Measurements from ENCODE around the gene ATP5MC3. TPM values are rescaled to one million over a fixed set of nuclear protein-coding genes. Genes with fewer than 3 reads are reported as not detected.

Gene ATP5MC3
- total and polyA plus RNA-seq, 2 experiments from 2014 or later, result 286 to 563 TPM

DNA sequence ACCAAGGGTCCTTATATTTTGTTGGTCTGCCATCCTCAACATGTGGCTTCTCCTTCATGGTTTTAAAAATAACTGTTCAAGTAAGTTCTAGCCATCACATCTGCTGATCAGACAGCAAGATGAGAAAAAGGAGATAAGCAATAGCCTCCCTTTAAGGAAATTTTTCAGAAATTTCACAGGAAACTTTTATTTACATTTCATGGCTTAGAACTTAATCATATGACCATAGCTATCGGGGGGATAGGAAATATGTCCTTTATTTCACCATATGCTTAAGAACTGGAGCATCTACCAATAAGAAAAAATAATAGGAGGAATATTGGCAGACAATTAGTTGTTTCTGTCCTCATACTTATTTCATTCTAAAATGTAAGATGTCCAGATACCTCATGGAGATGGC, 29.7 kb downstream of the ATP5MC3 start:
- no peak overlapping the region for H3K4me3 ChIP-seq
- no peaks in the 10 kb centered on the region for H3K36me3 ChIP-seq (replicated peaks; ENCODE audit: insufficient read depth, low read depth)
- H3K4me1 ChIP-seq (ENCODE audit: insufficient read depth), result peaks cover 4% of the 10 kb centered on the region
- no peaks in the 10 kb centered on the region for H3K27me3 ChIP-seq
- H3K79me2 ChIP-seq, result peaks cover 100% of the 10 kb centered on the region
- no peak for DNase-seq (ENCODE audit: low spot score)
- TF ChIP-seq, protein P1, sequence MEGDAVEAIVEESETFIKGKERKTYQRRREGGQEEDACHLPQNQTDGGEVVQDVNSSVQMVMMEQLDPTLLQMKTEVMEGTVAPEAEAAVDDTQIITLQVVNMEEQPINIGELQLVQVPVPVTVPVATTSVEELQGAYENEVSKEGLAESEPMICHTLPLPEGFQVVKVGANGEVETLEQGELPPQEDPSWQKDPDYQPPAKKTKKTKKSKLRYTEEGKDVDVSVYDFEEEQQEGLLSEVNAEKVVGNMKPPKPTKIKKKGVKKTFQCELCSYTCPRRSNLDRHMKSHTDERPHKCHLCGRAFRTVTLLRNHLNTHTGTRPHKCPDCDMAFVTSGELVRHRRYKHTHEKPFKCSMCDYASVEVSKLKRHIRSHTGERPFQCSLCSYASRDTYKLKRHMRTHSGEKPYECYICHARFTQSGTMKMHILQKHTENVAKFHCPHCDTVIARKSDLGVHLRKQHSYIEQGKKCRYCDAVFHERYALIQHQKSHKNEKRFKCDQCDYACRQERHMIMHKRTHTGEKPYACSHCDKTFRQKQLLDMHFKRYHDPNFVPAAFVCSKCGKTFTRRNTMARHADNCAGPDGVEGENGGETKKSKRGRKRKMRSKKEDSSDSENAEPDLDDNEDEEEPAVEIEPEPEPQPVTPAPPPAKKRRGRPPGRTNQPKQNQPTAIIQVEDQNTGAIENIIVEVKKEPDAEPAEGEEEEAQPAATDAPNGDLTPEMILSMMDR (IDR thresholded peaks at IDR 0.05; ENCODE audit: poor library complexity), result no peak
- TF ChIP-seq EZH2 (IDR thresholded peaks at IDR 0.05; ENCODE audit: borderline replicate concordance) (no peak), EZH2phosphoT487 (IDR thresholded peaks at IDR 0.05; ENCODE audit: low read depth, severe bottlenecking, unreplicated experiment) (no peak)
- H3K4me2 ChIP-seq, result no peak overlapping the region
- H4K20me1 ChIP-seq (ENCODE audit: insufficient read depth, poor library complexity, severe bottlenecking), result peaks cover 56% of the 10 kb centered on the region
- H2AFZ ChIP-seq, result no peak overlapping the region
- no peak overlapping the region for H3K27ac ChIP-seq
- no peaks in the 10 kb centered on the region for H3K9me3 ChIP-seq (ENCODE audit: low read depth)
- H3K9me2 ChIP-seq (replicated peaks; ENCODE audit: insufficient read depth), result no peaks in the 10 kb centered on the region
- WGBS (ENCODE audit: low lambda C conversion rate, missing lambda C conversion rate), result 52% methylated on average over 1 of the region's 1 CpG

DNA sequence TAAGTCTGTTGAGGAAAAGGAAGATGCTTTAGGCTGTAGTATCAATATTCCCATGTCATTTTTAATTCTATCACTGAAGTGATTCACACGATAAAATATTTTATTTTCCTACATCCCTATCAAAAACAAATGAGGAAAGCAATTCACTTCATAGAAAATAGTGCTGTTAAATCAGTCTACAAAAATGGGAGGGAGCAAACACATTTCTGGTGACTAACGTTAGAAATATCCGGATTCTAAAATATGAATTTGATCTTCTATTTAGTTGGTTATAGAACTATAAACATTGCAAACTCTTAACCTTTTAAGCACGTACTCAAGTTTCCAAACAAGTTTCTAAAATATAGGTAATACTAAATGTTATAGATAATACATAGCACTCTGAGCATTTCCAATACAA, 34.3 kb downstream of the ATP5MC3 start:
- TF ChIP-seq EZH2phosphoT487 (IDR thresholded peaks at IDR 0.05; ENCODE audit: low read depth, severe bottlenecking, unreplicated experiment), result no peak
- TF ChIP-seq EZH2 (IDR thresholded peaks at IDR 0.05; ENCODE audit: borderline replicate concordance), result no peak
- TF ChIP-seq, protein P1 (IDR thresholded peaks at IDR 0.05; ENCODE audit: poor library complexity), result no peak
- no peak overlapping the region for H3K27ac ChIP-seq
- DNase-seq (ENCODE audit: low spot score), result no peak
- H3K4me3 ChIP-seq, result no peak overlapping the region
- no peaks in the 10 kb centered on the region for H3K36me3 ChIP-seq (replicated peaks; ENCODE audit: insufficient read depth, low read depth)
- peaks cover 98% of the 10 kb centered on the region for H3K79me2 ChIP-seq
- H3K9me3 ChIP-seq (ENCODE audit: low read depth), result no peaks in the 10 kb centered on the region
- no peaks in the 10 kb centered on the region for H3K9me2 ChIP-seq (replicated peaks; ENCODE audit: insufficient read depth)
- H3K4me2 ChIP-seq, result no peak overlapping the region
- H2AFZ ChIP-seq, result no peak overlapping the region
- WGBS (ENCODE audit: low lambda C conversion rate, missing lambda C conversion rate), result 85% methylated on average over 4 of the region's 4 CpGs
- H3K27me3 ChIP-seq, result no peaks in the 10 kb centered on the region
- peaks cover 42% of the 10 kb centered on the region for H4K20me1 ChIP-seq (ENCODE audit: insufficient read depth, poor library complexity, severe bottlenecking)
- H3K4me1 ChIP-seq (ENCODE audit: insufficient read depth), result no peaks in the 10 kb centered on the region

DNA sequence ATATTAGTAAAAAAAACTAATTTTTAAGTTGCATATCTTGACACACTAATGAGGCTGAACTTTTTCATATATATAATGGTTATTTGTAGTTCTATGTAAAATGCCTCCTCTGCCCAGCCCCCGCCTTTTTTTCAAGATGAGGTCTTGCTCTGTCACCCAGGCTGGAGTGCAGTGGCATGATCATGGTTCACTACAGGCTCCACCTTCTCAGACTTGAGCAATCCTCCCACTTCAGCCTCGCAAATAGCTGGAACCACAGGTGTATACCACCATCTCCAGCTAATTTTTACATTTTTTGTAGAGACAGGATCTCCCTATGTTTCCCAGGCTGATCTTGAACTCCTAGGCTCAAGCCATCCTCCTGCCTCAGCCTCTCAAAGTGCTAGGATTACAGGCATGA, 37.8 kb downstream of the ATP5MC3 start:
- no peak overlapping the region for H2AFZ ChIP-seq
- no peaks in the 10 kb centered on the region for H3K9me3 ChIP-seq (ENCODE audit: low read depth)
- TF ChIP-seq EZH2 (IDR thresholded peaks at IDR 0.05; ENCODE audit: borderline replicate concordance), result no peak
- peaks cover 3% of the 10 kb centered on the region for H3K36me3 ChIP-seq (replicated peaks; ENCODE audit: insufficient read depth, low read depth)
- H3K27ac ChIP-seq, result no peak overlapping the region
- H3K4me1 ChIP-seq (ENCODE audit: insufficient read depth), result no peaks in the 10 kb centered on the region
- H3K9me2 ChIP-seq (replicated peaks; ENCODE audit: insufficient read depth), result no peaks in the 10 kb centered on the region
- DNase-seq (ENCODE audit: low spot score), result no peak
- no peak overlapping the region for H3K4me2 ChIP-seq
- 92% methylated on average over 2 of the region's 2 CpGs for WGBS (ENCODE audit: low lambda C conversion rate, missing lambda C conversion rate)
- no peak overlapping the region for H3K4me3 ChIP-seq
- H3K27me3 ChIP-seq, result no peaks in the 10 kb centered on the region
- peaks cover 40% of the 10 kb centered on the region for H4K20me1 ChIP-seq (ENCODE audit: insufficient read depth, poor library complexity, severe bottlenecking)
- peaks cover 93% of the 10 kb centered on the region for H3K79me2 ChIP-seq

DNA sequence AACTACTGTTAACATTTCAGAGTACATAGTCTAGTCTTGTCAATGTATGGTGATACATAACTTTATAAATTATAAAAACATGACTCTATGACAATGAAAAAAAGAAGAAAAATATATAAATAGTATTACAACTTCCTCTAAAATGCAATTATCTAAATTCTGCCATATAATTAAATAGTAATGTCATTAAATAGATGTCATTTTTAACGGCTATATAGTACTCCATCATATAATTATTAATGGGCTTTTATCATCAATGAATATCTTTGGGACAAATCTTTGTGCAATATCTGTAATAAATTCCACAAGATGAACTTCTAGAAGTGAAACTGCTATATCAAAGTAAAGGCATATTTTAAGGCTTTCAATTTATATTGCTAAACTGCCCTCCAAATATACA, 38.3 kb downstream of the ATP5MC3 start:
- Histone ChIP-seq H3K27me3 (no peaks in the 10 kb centered on the region), H3K4me3 (no peak overlapping the region), H3K9me2 (replicated peaks; ENCODE audit: insufficient read depth) (no peaks in the 10 kb centered on the region), H3K9me3 (ENCODE audit: low read depth) (no peaks in the 10 kb centered on the region), H3K4me2 (no peak overlapping the region), H3K79me2 (peaks cover 93% of the 10 kb centered on the region), H3K27ac (no peak overlapping the region), H2AFZ (no peak overlapping the region), H3K36me3 (replicated peaks; ENCODE audit: insufficient read depth, low read depth) (peaks cover 6% of the 10 kb centered on the region), H3K4me1 (ENCODE audit: insufficient read depth) (peaks cover under 1% of the 10 kb centered on the region), H4K20me1 (ENCODE audit: insufficient read depth, poor library complexity, severe bottlenecking) (peaks cover 37% of the 10 kb centered on the region)
- WGBS (ENCODE audit: low lambda C conversion rate, missing lambda C conversion rate), result 95% methylated on average over 1 of the region's 1 CpG
- DNase-seq (ENCODE audit: low spot score), result no peak
- TF ChIP-seq EZH2 (IDR thresholded peaks at IDR 0.05; ENCODE audit: borderline replicate concordance) (no peak), EZH2phosphoT487 (IDR thresholded peaks at IDR 0.05; ENCODE audit: low read depth, severe bottlenecking, unreplicated experiment) (no peak)
- TF ChIP-seq, protein P1 (IDR thresholded peaks at IDR 0.05; ENCODE audit: poor library complexity), result no peak
